Measurements from ENCODE around the gene RPS6KC1. TPM values are rescaled to one million over a fixed set of nuclear protein-coding genes. Genes with fewer than 3 reads are reported as not detected.
"Not testable (repeated sequence)": the region's sequence is repeated elsewhere in the genome, so short reads cannot be mapped to it uniquely, and the experiment has no call there.

Gene RPS6KC1
- total RNA-seq, 1 donor from 2014 or later, result 19.2 TPM

DNA sequence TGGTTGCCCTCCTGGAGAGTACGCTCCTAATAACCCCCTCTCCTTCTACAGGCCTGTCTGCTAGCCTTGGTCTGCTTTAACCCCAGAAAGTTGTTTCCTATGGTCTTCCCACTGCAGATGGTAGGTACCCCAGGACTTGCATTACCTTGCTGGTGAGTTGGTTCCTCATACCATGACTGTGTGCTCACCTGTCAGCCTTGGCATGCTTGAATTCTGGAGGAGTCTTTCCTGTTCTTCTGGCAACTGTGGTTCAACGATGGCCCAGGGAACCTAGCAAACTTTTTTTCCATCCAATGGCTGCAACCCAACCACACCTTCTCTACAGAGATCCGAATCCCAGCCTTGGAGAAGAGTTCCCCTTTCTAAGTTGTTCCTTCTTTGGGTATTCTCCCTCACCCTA is 36.9 kb downstream of the RPS6KC1 start:
- TF ChIP-seq, protein P1, sequence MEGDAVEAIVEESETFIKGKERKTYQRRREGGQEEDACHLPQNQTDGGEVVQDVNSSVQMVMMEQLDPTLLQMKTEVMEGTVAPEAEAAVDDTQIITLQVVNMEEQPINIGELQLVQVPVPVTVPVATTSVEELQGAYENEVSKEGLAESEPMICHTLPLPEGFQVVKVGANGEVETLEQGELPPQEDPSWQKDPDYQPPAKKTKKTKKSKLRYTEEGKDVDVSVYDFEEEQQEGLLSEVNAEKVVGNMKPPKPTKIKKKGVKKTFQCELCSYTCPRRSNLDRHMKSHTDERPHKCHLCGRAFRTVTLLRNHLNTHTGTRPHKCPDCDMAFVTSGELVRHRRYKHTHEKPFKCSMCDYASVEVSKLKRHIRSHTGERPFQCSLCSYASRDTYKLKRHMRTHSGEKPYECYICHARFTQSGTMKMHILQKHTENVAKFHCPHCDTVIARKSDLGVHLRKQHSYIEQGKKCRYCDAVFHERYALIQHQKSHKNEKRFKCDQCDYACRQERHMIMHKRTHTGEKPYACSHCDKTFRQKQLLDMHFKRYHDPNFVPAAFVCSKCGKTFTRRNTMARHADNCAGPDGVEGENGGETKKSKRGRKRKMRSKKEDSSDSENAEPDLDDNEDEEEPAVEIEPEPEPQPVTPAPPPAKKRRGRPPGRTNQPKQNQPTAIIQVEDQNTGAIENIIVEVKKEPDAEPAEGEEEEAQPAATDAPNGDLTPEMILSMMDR (conservative IDR thresholded peaks at IDR 0.05), result no peak
- no peak for DNase-seq (ENCODE audit: extremely low spot score, unreplicated experiment)
- H3K9me3 Mint-ChIP-seq, result no peaks in the 10 kb centered on the region
- peaks cover 25% of the 10 kb centered on the region for H3K36me3 Mint-ChIP-seq
- no peaks in the 10 kb centered on the region for H3K27me3 Mint-ChIP-seq
- H3K27ac Mint-ChIP-seq, result no peak overlapping the region
- H3K4me3 Mint-ChIP-seq, result no peak overlapping the region
- no peaks in the 10 kb centered on the region for H3K4me1 Mint-ChIP-seq (ENCODE audit: unreplicated experiment)

DNA sequence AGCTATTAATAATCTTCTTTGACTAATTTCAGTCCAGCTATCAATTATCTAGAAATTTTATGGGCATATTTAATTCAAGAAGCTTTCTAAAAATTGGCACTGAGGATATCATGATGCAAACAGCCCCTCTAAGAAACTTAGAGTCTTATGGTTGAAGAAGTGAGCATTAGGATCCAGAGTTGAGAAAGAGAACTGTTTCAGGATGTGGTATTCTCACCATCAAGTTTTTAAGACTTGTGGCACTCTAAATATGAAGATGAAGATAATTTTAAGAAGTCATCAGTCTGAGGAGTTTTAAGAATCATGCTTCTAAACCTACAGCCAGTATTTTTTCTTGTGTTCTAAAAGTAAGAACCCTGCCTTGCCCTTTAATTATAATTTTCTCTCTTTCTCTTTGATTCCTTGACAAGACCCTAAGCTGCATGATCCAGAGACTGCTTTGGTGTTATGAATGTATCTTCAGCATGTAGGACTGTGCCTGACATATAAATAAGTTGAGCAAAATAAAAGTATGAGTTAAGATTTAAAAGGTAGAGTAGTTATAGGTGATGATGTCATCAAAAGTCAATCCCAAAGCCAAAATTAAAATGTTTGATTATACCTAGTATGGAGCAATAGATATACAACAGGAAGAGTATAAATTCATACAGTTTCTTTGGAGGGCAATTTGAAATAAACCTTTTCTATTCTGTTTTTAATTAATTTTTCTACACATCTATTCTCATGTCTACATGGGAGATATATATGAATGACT is 39.1 kb downstream of the RPS6KC1 start:
- H3K9me3 Mint-ChIP-seq, result no peaks in the 10 kb centered on the region
- H3K27me3 Mint-ChIP-seq, result no peaks in the 10 kb centered on the region
- TF ChIP-seq, protein P1 (conservative IDR thresholded peaks at IDR 0.05), result no peak
- peaks cover 17% of the 10 kb centered on the region for H3K36me3 Mint-ChIP-seq
- no peak overlapping the region for H3K27ac Mint-ChIP-seq
- H3K4me1 Mint-ChIP-seq (ENCODE audit: unreplicated experiment), result no peaks in the 10 kb centered on the region
- no peak overlapping the region for H3K4me3 Mint-ChIP-seq
- DNase-seq (ENCODE audit: extremely low spot score, unreplicated experiment), result no peak

DNA sequence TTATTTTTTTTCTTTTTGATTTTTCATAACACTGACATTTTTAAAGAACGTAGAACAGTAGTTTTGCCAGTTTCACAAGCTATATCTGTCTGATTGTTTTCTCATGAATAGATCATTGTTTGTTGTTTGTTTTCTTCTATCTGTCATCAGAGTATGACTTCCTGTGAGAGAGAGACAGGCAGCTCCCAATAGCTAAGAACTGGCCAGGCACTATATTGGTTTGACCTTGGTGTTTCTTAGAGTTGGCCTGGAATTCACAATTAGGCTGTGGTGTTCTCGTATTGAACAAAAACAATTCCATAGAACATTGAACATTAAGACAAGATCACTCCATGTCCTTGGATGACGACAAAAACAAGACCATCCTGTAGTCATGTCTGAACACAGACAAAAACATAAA is 43.4 kb downstream of the RPS6KC1 start:
- DNase-seq (ENCODE audit: extremely low spot score, unreplicated experiment), result no peak
- H3K9me3 Mint-ChIP-seq, result no peaks in the 10 kb centered on the region
- no peaks in the 10 kb centered on the region for H3K4me1 Mint-ChIP-seq (ENCODE audit: unreplicated experiment)
- no peaks in the 10 kb centered on the region for H3K27me3 Mint-ChIP-seq
- H3K36me3 Mint-ChIP-seq, result peaks cover 27% of the 10 kb centered on the region
- TF ChIP-seq, protein P1 (conservative IDR thresholded peaks at IDR 0.05), result no peak
- H3K4me3 Mint-ChIP-seq, result no peak overlapping the region
- no peak overlapping the region for H3K27ac Mint-ChIP-seq

DNA sequence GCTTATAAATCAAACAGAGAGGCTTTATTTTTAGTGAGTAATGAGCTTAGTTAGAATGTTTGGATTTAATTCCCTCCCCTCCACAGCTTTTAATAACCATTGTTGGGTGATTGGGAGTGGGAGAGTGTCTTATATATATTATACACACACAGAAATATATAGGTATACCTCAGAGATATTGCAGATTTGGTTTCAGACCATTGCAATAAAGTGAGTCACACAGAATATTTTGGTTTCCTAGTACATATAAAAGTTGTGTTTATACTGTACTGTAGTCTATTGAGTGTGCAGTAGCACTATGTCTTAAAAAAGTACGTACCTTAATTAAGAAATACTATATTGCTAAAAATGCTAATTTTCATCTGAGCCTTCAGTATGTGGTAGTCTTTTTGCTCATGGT is 44.4 kb downstream of the RPS6KC1 start:
- H3K27me3 Mint-ChIP-seq, result no peaks in the 10 kb centered on the region
- H3K4me3 Mint-ChIP-seq, result no peak overlapping the region

DNA sequence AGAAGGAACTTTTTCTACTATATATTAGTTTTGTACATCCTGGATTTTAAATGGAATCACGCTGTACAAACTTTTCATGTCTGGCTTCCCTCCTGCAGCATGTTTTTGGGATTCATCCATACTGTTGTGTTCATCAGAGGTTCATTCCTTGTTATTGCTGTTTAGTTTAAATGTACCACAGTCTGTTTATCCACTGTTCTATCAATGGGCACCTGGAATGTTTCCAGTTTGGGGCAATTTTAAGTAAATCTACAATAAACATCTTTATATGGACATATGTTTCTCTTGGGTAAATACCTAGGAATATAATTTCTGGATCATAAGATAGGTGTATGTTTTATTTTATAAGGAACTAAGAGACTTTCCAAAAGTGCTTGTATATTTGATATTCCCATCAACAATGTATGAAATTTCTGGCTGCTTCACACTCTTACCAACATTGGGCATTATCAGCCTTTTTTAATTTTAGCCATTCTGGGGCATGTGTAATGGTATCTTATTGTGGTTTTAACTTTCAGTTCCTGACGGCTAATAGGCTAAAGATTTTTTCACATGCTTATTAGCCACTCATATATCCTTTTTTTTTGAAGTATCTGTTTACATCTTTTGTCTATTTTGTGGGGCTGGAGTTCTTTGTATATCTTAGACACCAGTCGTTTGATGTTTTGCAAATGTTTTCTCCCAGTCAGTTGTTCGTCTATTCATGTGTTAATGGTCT is 48.8 kb downstream of the RPS6KC1 start:
- H3K36me3 Mint-ChIP-seq, result peaks cover 27% of the 10 kb centered on the region
- TF ChIP-seq, protein P1 (conservative IDR thresholded peaks at IDR 0.05), result no peak
- no peaks in the 10 kb centered on the region for H3K9me3 Mint-ChIP-seq
- H3K27ac Mint-ChIP-seq, result no peak overlapping the region
- no peaks in the 10 kb centered on the region for H3K27me3 Mint-ChIP-seq
- no peak overlapping the region for H3K4me3 Mint-ChIP-seq
- no peak for DNase-seq (ENCODE audit: extremely low spot score, unreplicated experiment)
- H3K4me1 Mint-ChIP-seq (ENCODE audit: unreplicated experiment), result no peaks in the 10 kb centered on the region

More for the DNA sequence above, 44.4 kb downstream of the RPS6KC1 start:
- TF ChIP-seq, protein P1 (conservative IDR thresholded peaks at IDR 0.05), result no peak
- H3K4me1 Mint-ChIP-seq (ENCODE audit: unreplicated experiment), result no peaks in the 10 kb centered on the region
- H3K9me3 Mint-ChIP-seq, result no peaks in the 10 kb centered on the region
- H3K27ac Mint-ChIP-seq, result no peak overlapping the region
- DNase-seq (ENCODE audit: extremely low spot score, unreplicated experiment), result no peak
- peaks cover 29% of the 10 kb centered on the region for H3K36me3 Mint-ChIP-seq

DNA sequence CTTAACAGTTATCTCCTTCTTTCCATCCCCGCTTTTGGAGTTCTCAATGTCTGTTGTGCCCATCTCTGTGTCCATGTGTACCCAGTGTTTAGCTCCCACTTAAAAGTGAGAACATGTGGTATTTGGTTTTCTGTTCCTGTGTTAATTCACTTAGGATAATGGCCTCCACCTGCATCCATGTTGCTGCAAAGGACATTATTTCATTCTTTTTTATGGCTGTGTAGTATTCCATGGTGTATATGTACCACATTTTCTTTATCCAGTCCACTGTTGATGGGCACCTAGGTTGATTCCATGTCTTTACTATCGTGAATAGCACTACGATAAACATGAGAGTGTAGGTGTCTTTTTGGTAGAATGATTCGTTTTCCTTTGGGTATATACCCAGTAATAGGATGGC is 49.5 kb downstream of the RPS6KC1 start:
- not testable (repeated sequence) for H3K4me1 Mint-ChIP-seq (ENCODE audit: unreplicated experiment); H3K27me3 Mint-ChIP-seq; H3K4me3 Mint-ChIP-seq; H3K9me3 Mint-ChIP-seq; H3K27ac Mint-ChIP-seq; DNase-seq (ENCODE audit: extremely low spot score, unreplicated experiment)
- H3K36me3 Mint-ChIP-seq, result peaks cover 25% of the 10 kb centered on the region
